Smooth muscle cell (in vitro differentiated cells): ENCODE results near the gene TBC1D1. TPM values are rescaled to one million over a fixed set of nuclear protein-coding genes. Genes with fewer than 3 reads are reported as not detected.
A peak's percentile ranks its signal among the peaks of the same experiment; 100 is the strongest.
"Not testable (repeated sequence)": the region's sequence is repeated elsewhere in the genome, so short reads cannot be mapped to it uniquely, and the experiment has no call there.

Experiments
- DNase-seq: peaks from one replicate; lab custom pipeline; 2025; ENCODE audit not compliant: unreplicated experiment; lab: John Stamatoyannopoulos, UW
- H2AFZ ChIP-seq: fragments of 200-600 bp; sonication (generic); 2 replicates; pipeline ENCODE4 v1.6.0; 2016; ENCODE audit warnings: antibody characterized with exemption, low read depth, mild to moderate bottlenecking
- H3F3A ChIP-seq: fragments of 200-600 bp; sonication (generic); 2 replicates; pipeline ENCODE4 v1.6.0; 2017; ENCODE audit warnings: antibody characterized with exemption, low read depth
- H3K27ac ChIP-seq: fragments of 200-600 bp; sonication (generic); 2 replicates; pipeline ENCODE4 v1.5.1; 2016; ENCODE audit warnings: low read depth, mild to moderate bottlenecking
- H3K27me3 ChIP-seq: fragments of 200-600 bp; sonication (generic); 2 replicates; pipeline ENCODE4 v1.6.1; 2016; ENCODE audit warnings: low read depth, mild to moderate bottlenecking
- H3K36me3 ChIP-seq: fragments of 200-600 bp; sonication (generic); 2 replicates; pipeline ENCODE4 v1.5.1; 2016; ENCODE audit warnings: low read depth
- H3K4me1 ChIP-seq: fragments of 200-600 bp; sonication (generic); 2 replicates; pipeline ENCODE4 v1.5.1; 2016; ENCODE audit warnings: low read depth
- H3K4me2 ChIP-seq: fragments of 200-600 bp; sonication (generic); 2 replicates; pipeline ENCODE4 v1.6.0; 2016; ENCODE audit warnings: mild to moderate bottlenecking
- H3K4me3 ChIP-seq: fragments of 200-600 bp; sonication (generic); 2 replicates; pipeline ENCODE4 v1.5.1; 2016; ENCODE audit warnings: mild to moderate bottlenecking
- H3K79me2 ChIP-seq: fragments of 200-600 bp; sonication (generic); 2 replicates; pipeline ENCODE4 v1.6.0; 2016; ENCODE audit warnings: low read depth, mild to moderate bottlenecking
- H3K9ac ChIP-seq: fragments of 200-600 bp; sonication (generic); 2 replicates; pipeline ENCODE4 v1.6.0; 2016; ENCODE audit warnings: low read depth
- H3K9me3 ChIP-seq: fragments of 200-600 bp; sonication (generic); replicated peaks from 2 replicates; pipeline ENCODE4 v1.5.1; 2016; ENCODE audit warnings: low read depth
- H4K20me1 ChIP-seq: fragments of 200-600 bp; sonication (generic); 2 replicates; pipeline ENCODE4 v1.6.0; 2016; ENCODE audit warnings: low read depth
- WGBS: methylation state at CpG from one replicate; pipeline ENCODE4 v1.1.7; 2016; ENCODE audit warnings: low lambda C conversion rate; 5-methylcytosine and 5-hydroxymethylcytosine counted together
- polyA plus RNA-seq: library from polyadenylated mRNA; unstranded; fragments of >200 nt; fragmentation: Nextera tagmentation; extraction: Ambion mirVana; gene quantifications from 2 replicates; pipeline ENCODE4 v1.2.1, GENCODE V29; 2016
- total RNA-seq: library from RNA; depleted of rRNA; stranded (reverse); fragments of >200 nt; gene quantifications from 2 replicates; pipeline ENCODE4 v1.2.3, GENCODE V29; 2014
- TF ChIP-seq, protein P1 (sequence below): fragments of 200-600 bp; sonication (generic); IDR thresholded peaks from 2 replicates; pipeline ENCODE4 v1.5.1; 2017; ENCODE audit warnings: borderline replicate concordance, mild to moderate bottlenecking, antibody characterized with exemption; ENCODE audit not compliant: insufficient read depth, poor library complexity, severe bottlenecking

Gene TBC1D1
- total and polyA plus RNA-seq, 2 experiments from 2014 or later, result 81.5 to 117 TPM

DNA sequence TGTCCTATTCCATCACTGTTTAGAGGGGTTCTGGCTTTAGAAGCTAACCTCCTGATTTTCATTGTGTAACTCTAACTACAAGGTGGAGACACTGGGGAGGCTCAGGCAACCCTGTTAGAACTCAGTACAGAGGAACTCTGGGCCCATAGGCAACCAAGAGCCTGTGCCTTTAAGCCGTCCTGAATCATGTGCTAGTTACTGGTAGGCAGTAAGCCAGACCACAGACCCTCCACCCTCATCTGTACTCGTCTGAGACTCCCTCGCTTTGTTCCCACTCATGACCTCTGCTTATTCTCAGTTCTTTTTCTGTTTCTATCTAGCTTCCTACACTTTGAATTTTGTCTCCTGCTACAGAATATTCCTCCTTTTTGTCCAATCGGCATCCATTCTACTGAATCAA lies 31.4 kb downstream of the TBC1D1 start:
- no peaks in the 10 kb centered on the region for H3K9me3 ChIP-seq
- no peak overlapping the region for H3K4me3 ChIP-seq
- peak overlapping the region; percentile 16 for H2AFZ ChIP-seq
- no peaks in the 10 kb centered on the region for H4K20me1 ChIP-seq
- no peaks in the 10 kb centered on the region for H3K4me1 ChIP-seq
- H3K27me3 ChIP-seq, result no peaks in the 10 kb centered on the region
- H3K27ac ChIP-seq, result peak overlapping the region; percentile 44
- no peaks in the 10 kb centered on the region for H3F3A ChIP-seq
- H3K79me2 ChIP-seq, result no peaks in the 10 kb centered on the region
- no peak for DNase-seq
- peak overlapping the region; percentile 59 for H3K4me2 ChIP-seq
- H3K9ac ChIP-seq, result no peak overlapping the region
- TF ChIP-seq, protein P1, sequence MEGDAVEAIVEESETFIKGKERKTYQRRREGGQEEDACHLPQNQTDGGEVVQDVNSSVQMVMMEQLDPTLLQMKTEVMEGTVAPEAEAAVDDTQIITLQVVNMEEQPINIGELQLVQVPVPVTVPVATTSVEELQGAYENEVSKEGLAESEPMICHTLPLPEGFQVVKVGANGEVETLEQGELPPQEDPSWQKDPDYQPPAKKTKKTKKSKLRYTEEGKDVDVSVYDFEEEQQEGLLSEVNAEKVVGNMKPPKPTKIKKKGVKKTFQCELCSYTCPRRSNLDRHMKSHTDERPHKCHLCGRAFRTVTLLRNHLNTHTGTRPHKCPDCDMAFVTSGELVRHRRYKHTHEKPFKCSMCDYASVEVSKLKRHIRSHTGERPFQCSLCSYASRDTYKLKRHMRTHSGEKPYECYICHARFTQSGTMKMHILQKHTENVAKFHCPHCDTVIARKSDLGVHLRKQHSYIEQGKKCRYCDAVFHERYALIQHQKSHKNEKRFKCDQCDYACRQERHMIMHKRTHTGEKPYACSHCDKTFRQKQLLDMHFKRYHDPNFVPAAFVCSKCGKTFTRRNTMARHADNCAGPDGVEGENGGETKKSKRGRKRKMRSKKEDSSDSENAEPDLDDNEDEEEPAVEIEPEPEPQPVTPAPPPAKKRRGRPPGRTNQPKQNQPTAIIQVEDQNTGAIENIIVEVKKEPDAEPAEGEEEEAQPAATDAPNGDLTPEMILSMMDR, result no peak
- 33% methylated on average over 4 of the region's 4 CpGs for WGBS
- H3K36me3 ChIP-seq, result no peaks in the 10 kb centered on the region

DNA sequence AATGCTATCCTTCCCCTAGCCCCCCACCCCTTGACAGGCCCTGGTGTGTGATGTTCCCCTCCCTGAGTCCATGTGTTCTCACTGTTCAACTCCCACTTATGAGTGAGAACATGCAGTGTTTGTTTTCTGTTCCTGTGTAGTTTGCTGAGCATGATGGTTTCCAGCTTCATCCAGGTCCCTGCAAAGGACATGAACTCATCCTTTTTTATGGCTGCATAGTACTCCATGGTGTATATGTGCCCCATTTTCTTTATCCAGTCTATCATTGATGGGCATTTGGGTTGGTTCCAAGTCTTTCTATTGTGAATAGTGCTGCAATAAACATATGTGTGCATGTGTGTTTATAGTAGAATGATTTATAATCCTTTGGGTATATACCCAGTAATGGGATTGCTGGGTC lies 32.2 kb downstream of the TBC1D1 start:
- H3K79me2 ChIP-seq, H4K20me1 ChIP-seq, H3K27ac ChIP-seq, H3K4me3 ChIP-seq, DNase-seq, H3K4me2 ChIP-seq, H3K27me3 ChIP-seq, H3F3A ChIP-seq, H2AFZ ChIP-seq, H3K4me1 ChIP-seq, H3K36me3 ChIP-seq, H3K9ac ChIP-seq, H3K9me3 ChIP-seq: not testable (repeated sequence)

DNA sequence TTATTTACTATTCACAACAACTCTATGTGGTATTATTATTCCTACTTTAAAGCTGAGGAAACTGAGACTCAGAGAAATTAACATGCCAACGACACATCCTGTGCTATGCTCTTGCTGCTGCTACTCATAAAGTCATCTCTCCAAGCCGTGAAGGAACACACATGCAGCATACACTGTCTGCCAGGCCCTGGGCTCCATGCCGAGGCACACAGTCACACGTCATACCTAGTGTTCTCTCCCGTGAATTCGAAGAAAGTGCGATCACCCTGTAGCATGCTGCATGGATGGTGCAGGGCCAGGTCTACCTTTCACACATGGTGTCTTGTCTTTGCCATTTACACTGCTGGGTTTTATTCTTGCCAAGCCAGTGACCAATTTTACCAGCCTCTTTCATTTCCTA lies 34.1 kb downstream of the TBC1D1 start:
- Histone ChIP-seq H3K4me1 (no peaks in the 10 kb centered on the region), H4K20me1 (no peaks in the 10 kb centered on the region), H3K36me3 (no peaks in the 10 kb centered on the region), H3K79me2 (no peaks in the 10 kb centered on the region), H3K9ac (no peak overlapping the region), H3K27ac (no peak overlapping the region), H3K27me3 (no peaks in the 10 kb centered on the region), H3K9me3 (no peaks in the 10 kb centered on the region), H3F3A (no peaks in the 10 kb centered on the region), H3K4me2 (no peak overlapping the region), H3K4me3 (no peak overlapping the region), H2AFZ (no peak overlapping the region)
- TF ChIP-seq, protein P1, result no peak
- DNase-seq, result no peak
- 74% methylated on average over 7 of the region's 7 CpGs for WGBS

DNA sequence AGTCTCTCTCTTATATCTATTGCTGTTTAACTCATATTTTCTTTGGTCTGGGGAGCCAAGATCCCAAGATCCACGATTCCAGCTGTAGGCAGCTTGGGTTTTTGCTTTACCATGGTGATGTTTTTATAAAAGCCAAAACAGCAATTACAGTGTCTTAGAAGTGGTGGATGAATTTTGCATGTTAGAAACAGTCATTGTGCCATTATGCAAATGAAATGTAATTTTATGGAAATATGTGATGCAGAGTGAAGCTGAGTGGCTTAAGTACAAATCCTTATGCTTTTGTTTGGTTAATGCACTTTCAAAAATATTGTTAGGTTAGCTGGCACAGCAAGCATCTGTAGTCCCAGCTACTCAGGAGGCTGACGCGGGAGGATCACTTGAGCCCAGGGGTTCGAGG lies 36.5 kb downstream of the TBC1D1 start:
- H3K4me3 ChIP-seq, result no peak overlapping the region
- no peaks in the 10 kb centered on the region for H3K9me3 ChIP-seq
- no peak for DNase-seq
- H3K27ac ChIP-seq, result no peak overlapping the region
- TF ChIP-seq, protein P1, result no peak
- no peaks in the 10 kb centered on the region for H3K4me1 ChIP-seq
- no peaks in the 10 kb centered on the region for H3K36me3 ChIP-seq
- H3K79me2 ChIP-seq, result no peaks in the 10 kb centered on the region
- 82% methylated on average over 4 of the region's 4 CpGs for WGBS
- H3K4me2 ChIP-seq, result no peak overlapping the region
- H4K20me1 ChIP-seq, result no peaks in the 10 kb centered on the region
- H3K9ac ChIP-seq, result no peak overlapping the region
- H3K27me3 ChIP-seq, result no peaks in the 10 kb centered on the region
- H3F3A ChIP-seq, result no peaks in the 10 kb centered on the region
- no peak overlapping the region for H2AFZ ChIP-seq
